Fibroblast of peridontal ligament (primary cell): ENCODE measurements around the gene PARD3B.

ENCODE experiments used
- DNase-seq: peaks from one replicate; pipeline ENCODE4 v3.0.0-alpha.2; 2010; ENCODE audit errors: extremely low read depth

Gene PARD3B

GRCh38 chr2:204705243-204705932, 160.1 kb downstream of the PARD3B start:
- no peak for DNase-seq

- DNase-seq: peak; percentile 50
Measured at GRCh38 chr2:204706939-204707338, 161.7 kb downstream of the PARD3B start.

- DNase-seq: no peak
Measured at GRCh38 chr2:204713211-204713610, 167.9 kb downstream of the PARD3B start.

- DNase-seq: peak; percentile 39
Measured at GRCh38 chr2:204715361-204715760, 170.1 kb downstream of the PARD3B start.

GRCh38 chr2:204717591-204717990, 172.3 kb downstream of the PARD3B start:
- DNase-seq: no peak

- DNase-seq: peak; percentile 91
Measured at GRCh38 chr2:204718607-204719006, 173.3 kb downstream of the PARD3B start.

- DNase-seq: no peak
Measured at GRCh38 chr2:204720874-204721273, 175.6 kb downstream of the PARD3B start.

- no peak for DNase-seq
Measured at GRCh38 chr2:204722207-204722606, 176.9 kb downstream of the PARD3B start.

- DNase-seq: no peak
Measured at GRCh38 chr2:204722691-204723090, 177.4 kb downstream of the PARD3B start.

GRCh38 chr2:204725693-204726360, 180.6 kb downstream of the PARD3B start:
- no peak for DNase-seq

GRCh38 chr2:204726831-204727230, 181.6 kb downstream of the PARD3B start:
- DNase-seq: no peak

- no peak for DNase-seq
Measured at GRCh38 chr2:204727368-204727767, 182.1 kb downstream of the PARD3B start.

GRCh38 chr2:204730603-204731002, 185.3 kb downstream of the PARD3B start:
- no peak for DNase-seq

GRCh38 chr2:204732019-204732418, 186.7 kb downstream of the PARD3B start:
- DNase-seq: peak; percentile 45

GRCh38 chr2:204737296-204737695, 192.0 kb downstream of the PARD3B start:
- no peak for DNase-seq

GRCh38 chr2:204738721-204739120, 193.4 kb downstream of the PARD3B start:
- DNase-seq: peak; percentile 62

- DNase-seq: no peak
Measured at GRCh38 chr2:204743393-204743960, 198.2 kb downstream of the PARD3B start.

GRCh38 chr2:204744506-204744905, 199.2 kb downstream of the PARD3B start:
- no peak for DNase-seq

GRCh38 chr2:204748286-204748685, 203.0 kb downstream of the PARD3B start:
- DNase-seq: no peak

GRCh38 chr2:204749319-204749718, 204.0 kb downstream of the PARD3B start:
- DNase-seq: peak; percentile 83

GRCh38 chr2:204750389-204750788, 205.1 kb downstream of the PARD3B start:
- DNase-seq: no peak

GRCh38 chr2:204751472-204751871, 206.2 kb downstream of the PARD3B start:
- no peak for DNase-seq

- peak; percentile 70 for DNase-seq
Measured at GRCh38 chr2:204753841-204754240, 208.6 kb downstream of the PARD3B start.
